Lower lobe of right lung (tissue), 2 donors: ENCODE results near the gene SDR42E1. TPM values are rescaled to one million over a fixed set of nuclear protein-coding genes. Genes with fewer than 3 reads are reported as not detected.

Experiments
- ATAC-seq, 2 donors: fragments of 200-7000 bp; cut with Tn5 transposase; one replicate each; pipeline ENCODE4 v1.9.1; 2020 to 2022; ENCODE audit warnings: mild to moderate bottlenecking in 2 of 2, moderate library complexity in 2 of 2
- DNase-seq: peaks from one replicate; pipeline ENCODE4 v3.0.0-alpha.2; 2020
- H3K27ac ChIP-seq: fragments of 200-600 bp; one replicate; pipeline ENCODE4 v1.8.0; 2022
- H3K27me3 ChIP-seq: fragments of 200-600 bp; one replicate; pipeline ENCODE4 v1.8.0; 2022; ENCODE audit warnings: low read depth
- H3K36me3 ChIP-seq: fragments of 200-600 bp; one replicate; pipeline ENCODE4 v1.8.0; 2022; ENCODE audit warnings: mild to moderate bottlenecking
- H3K4me1 ChIP-seq: fragments of 200-600 bp; one replicate; pipeline ENCODE4 v1.8.0; 2022
- H3K4me3 ChIP-seq: fragments of 200-600 bp; one replicate; pipeline ENCODE4 v1.8.0; 2022; ENCODE audit warnings: mild to moderate bottlenecking
- H3K9me3 ChIP-seq: fragments of 200-600 bp; one replicate; pipeline ENCODE4 v1.8.0; 2022
- CTCF ChIP-seq: fragments of 200-600 bp; IDR thresholded peaks from one replicate; pipeline ENCODE4 v1.8.0; 2022; ENCODE audit warnings: antibody characterized with exemption, mild to moderate bottlenecking
- intact Hi-C: fragments of 100-400 bp; cut with DNase I; formaldehyde crosslinking; loops from one replicate; pipeline ENCODE4 v1.11.0; 2022
- total RNA-seq: library from RNA; stranded (reverse); fragmentation: NEBNext Ultra II Directional; extraction: Animal tissue kit (Norgen Biotek cat#: 25700); gene quantifications from one replicate; pipeline ENCODE4 v1.2.1, GENCODE V29; 2021
- donor health status: DM: no; HTN: yes; CAD: no; lungs with severe emphysema.

The SDR42E1 gene
- total RNA-seq, 1 donor from 2014 or later, result 8.4 TPM

- H3K27me3 ChIP-seq, result no peaks in the 10 kb centered on the region
- peaks cover 13% of the 10 kb centered on the region for H3K4me1 ChIP-seq
- intact Hi-C loops, result no loop called here
- H3K36me3 ChIP-seq, result no peaks in the 10 kb centered on the region
- ATAC-seq, result peak; percentile 37 to 48
- H3K4me3 ChIP-seq, result no peak overlapping the region
- no peak for TF ChIP-seq CTCF
- DNase-seq, result no peak
- peak overlapping the region; percentile 44 for H3K27ac ChIP-seq
- H3K9me3 ChIP-seq, result no peaks in the 10 kb centered on the region
Observed at GRCh38 chr16:82043680-82044584, 32.7 kb upstream of the SDR42E1 start.

- H3K4me1 ChIP-seq, result peaks cover 13% of the 10 kb centered on the region
- intact Hi-C loops, result no loop called here
- ATAC-seq (no peak), DNase-seq (no peak)
- no peaks in the 10 kb centered on the region for H3K36me3 ChIP-seq
- H3K9me3 ChIP-seq, result no peaks in the 10 kb centered on the region
- no peaks in the 10 kb centered on the region for H3K27me3 ChIP-seq
- TF ChIP-seq CTCF, result no peak
- H3K27ac ChIP-seq, result no peak overlapping the region
- no peak overlapping the region for H3K4me3 ChIP-seq
Observed at GRCh38 chr16:82042846-82043245, 31.6 kb upstream of the SDR42E1 start.

GRCh38 chr16:82042144-82042543 lies 30.9 kb upstream of the SDR42E1 start:
- intact Hi-C loops, result no loop called here
- TF ChIP-seq CTCF, result no peak
- H3K36me3 ChIP-seq, result no peaks in the 10 kb centered on the region

GRCh38 chr16:82041542-82041941 lies 30.3 kb upstream of the SDR42E1 start:
- Histone ChIP-seq H3K36me3 (no peaks in the 10 kb centered on the region), H3K27ac (no peak overlapping the region), H3K4me3 (no peak overlapping the region), H3K9me3 (no peaks in the 10 kb centered on the region), H3K27me3 (no peaks in the 10 kb centered on the region), H3K4me1 (peaks cover 4% of the 10 kb centered on the region)
- ATAC-seq (no peak), DNase-seq (no peak)
- intact Hi-C loops, result no loop called here
- TF ChIP-seq CTCF, result no peak

More at GRCh38 chr16:82042144-82042543, 30.9 kb upstream of the SDR42E1 start:
- ATAC-seq, result no peak
- Histone ChIP-seq H3K9me3 (no peaks in the 10 kb centered on the region), H3K4me3 (no peak overlapping the region), H3K27ac (no peak overlapping the region), H3K27me3 (no peaks in the 10 kb centered on the region), H3K4me1 (peaks cover 10% of the 10 kb centered on the region)
- no peak for DNase-seq

- ATAC-seq, result no peak
- TF ChIP-seq CTCF, result no peak
- Histone ChIP-seq H3K27ac (no peak overlapping the region), H3K4me3 (no peak overlapping the region), H3K27me3 (no peaks in the 10 kb centered on the region), H3K4me1 (no peaks in the 10 kb centered on the region), H3K9me3 (no peaks in the 10 kb centered on the region), H3K36me3 (no peaks in the 10 kb centered on the region)
- no peak for DNase-seq
- intact Hi-C loops, result no loop called here
Observed at GRCh38 chr16:82040296-82040695, 29.0 kb upstream of the SDR42E1 start.
